Endodermal cell (in vitro differentiated cells): ENCODE results near the gene CHAT. TPM values are rescaled to one million over a fixed set of nuclear protein-coding genes. Genes with fewer than 3 reads are reported as not detected.
"Not testable (repeated sequence)": the region's sequence is repeated elsewhere in the genome, so short reads cannot be mapped to it uniquely, and the experiment has no call there.

Experiments used
- DNase-seq: peaks from one replicate; pipeline ENCODE4 v3.0.0-alpha.2; 2017
- H3K27ac ChIP-seq: 2 replicates; pipeline ENCODE4 v1.5.1; 2013; ENCODE audit warnings: mild to moderate bottlenecking, low read depth, low read length, moderate library complexity
- H3K27me3 ChIP-seq: 2 replicates; pipeline ENCODE4 v1.6.1; 2013; ENCODE audit warnings: mild to moderate bottlenecking, low read length, moderate library complexity; ENCODE audit not compliant: insufficient read depth, control insufficient read depth, poor library complexity, severe bottlenecking
- H3K36me3 ChIP-seq: 2 replicates; pipeline ENCODE4 v1.7.0; 2013; ENCODE audit warnings: mild to moderate bottlenecking, low read length, moderate library complexity; ENCODE audit not compliant: control insufficient read depth, insufficient read depth
- H3K4me1 ChIP-seq: one replicate; pipeline ENCODE4 v1.7.0; 2013; ENCODE audit warnings: low read length; ENCODE audit not compliant: control insufficient read depth, insufficient read depth
- H3K4me3 ChIP-seq: 2 replicates; pipeline ENCODE4 v1.5.1; 2013; ENCODE audit warnings: mild to moderate bottlenecking, low read length, moderate library complexity
- H3K9ac ChIP-seq: 2 replicates; pipeline ENCODE4 v1.6.1; 2013; ENCODE audit warnings: mild to moderate bottlenecking, low read length, moderate library complexity; ENCODE audit not compliant: poor library complexity, severe bottlenecking; ENCODE audit errors: extremely low read depth
- H3K9me3 ChIP-seq: 2 replicates; pipeline ENCODE4 v1.6.1; 2013; ENCODE audit warnings: mild to moderate bottlenecking, low read length, moderate library complexity; ENCODE audit not compliant: control insufficient read depth
- H3K27ac Mint-ChIP-seq: 2 replicates; pipeline ENCODE4 v1.8.0; 2020; ENCODE audit warnings: mixed read lengths
- H3K27me3 Mint-ChIP-seq: 2 replicates; pipeline ENCODE4 v1.8.0; 2021; ENCODE audit warnings: mild to moderate bottlenecking, mixed read lengths; ENCODE audit not compliant: insufficient read depth
- H3K36me3 Mint-ChIP-seq: 2 replicates; pipeline ENCODE4 v1.8.0; 2020; ENCODE audit warnings: low read depth, mixed read lengths
- H3K4me1 Mint-ChIP-seq: 2 replicates; pipeline ENCODE4 v1.8.0; 2020; ENCODE audit warnings: mixed read lengths
- H3K4me3 Mint-ChIP-seq: 2 replicates; pipeline ENCODE4 v1.8.0; 2020; ENCODE audit warnings: mild to moderate bottlenecking, moderate library complexity, mixed read lengths
- H3K9me3 Mint-ChIP-seq: 2 replicates; pipeline ENCODE4 v1.8.0; 2020; ENCODE audit warnings: mild to moderate bottlenecking, mixed read lengths
- WGBS, 2 experiments: methylation state at CpG; one replicate each; pipeline versions ENCODE4 v1.1.5 to v1.1.7; 2013; ENCODE audit warnings: missing lambda C conversion rate in 2 of 2, mixed read lengths in 1 of 2; ENCODE audit not compliant: insufficient coverage in 1 of 2, insufficient read length in 1 of 2; 5-methylcytosine and 5-hydroxymethylcytosine counted together
- total RNA-seq, 2 donors: library from RNA; stranded (reverse); fragmentation: NEBNext Ultra II Directional in 1 of 2; extraction: Animal tissue kit (Norgen Biotek cat#: 25700) in 1 of 2; gene quantifications; 2 replicates in 1 of 2; 3 replicates in 1 of 2; pipeline ENCODE4 v1.2.1, GENCODE V29; 2021
- TF ChIP-seq, protein P1 (sequence below): fragments of 200-600 bp; sonication (generic); conservative IDR thresholded peaks from 2 replicates; pipeline ENCODE4 v1.5.0; 2021; ENCODE audit warnings: antibody characterized with exemption, mild to moderate bottlenecking

CHAT gene
- total RNA-seq, 2 donors from 2014 or later, result not detected

DNA sequence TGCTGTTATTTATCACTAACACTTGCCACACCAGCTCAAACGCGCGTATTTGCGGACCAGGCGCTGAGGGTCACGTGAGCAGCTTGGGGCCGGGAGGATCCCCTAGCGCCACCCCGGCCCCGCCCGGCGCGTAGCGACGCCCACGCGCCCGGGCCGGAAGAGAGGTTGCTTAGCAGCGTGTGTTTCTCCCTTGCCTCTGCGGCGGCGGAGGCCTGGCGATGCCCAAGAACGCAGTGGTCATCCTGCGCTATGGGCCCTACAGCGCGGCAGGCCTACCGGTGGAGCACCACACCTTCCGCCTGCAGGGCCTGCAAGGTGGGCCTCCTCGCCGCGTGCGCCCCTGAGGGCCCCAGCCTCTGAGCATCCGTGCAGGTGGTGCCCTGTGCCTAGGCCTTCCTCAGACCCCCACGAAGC lies 65.7 kb downstream of the CHAT start, which contains the start of gene C10orf53:
Gene C10orf53 (plus strand): TSS at position 172 of the 414 bp plus-strand sequence. CDS start 47 bp downstream, at position 219.
- Mint-ChIP-seq H3K36me3 (no peaks in the 10 kb centered on the region), H3K9me3 (peaks cover 3% of the 10 kb centered on the region), H3K27ac (no peak within 1 kb of the TSS), H3K4me3 (peak within 1 kb of the TSS; percentile 57), H3K27me3 (peaks cover 84% of the 10 kb centered on the region), H3K4me1 (peaks cover 5% of the 10 kb centered on the region)
- H3K4me1 ChIP-seq, result no peaks in the 10 kb centered on the region
- H3K9me3 ChIP-seq, result no peaks in the 10 kb centered on the region
- TF ChIP-seq, protein P1, sequence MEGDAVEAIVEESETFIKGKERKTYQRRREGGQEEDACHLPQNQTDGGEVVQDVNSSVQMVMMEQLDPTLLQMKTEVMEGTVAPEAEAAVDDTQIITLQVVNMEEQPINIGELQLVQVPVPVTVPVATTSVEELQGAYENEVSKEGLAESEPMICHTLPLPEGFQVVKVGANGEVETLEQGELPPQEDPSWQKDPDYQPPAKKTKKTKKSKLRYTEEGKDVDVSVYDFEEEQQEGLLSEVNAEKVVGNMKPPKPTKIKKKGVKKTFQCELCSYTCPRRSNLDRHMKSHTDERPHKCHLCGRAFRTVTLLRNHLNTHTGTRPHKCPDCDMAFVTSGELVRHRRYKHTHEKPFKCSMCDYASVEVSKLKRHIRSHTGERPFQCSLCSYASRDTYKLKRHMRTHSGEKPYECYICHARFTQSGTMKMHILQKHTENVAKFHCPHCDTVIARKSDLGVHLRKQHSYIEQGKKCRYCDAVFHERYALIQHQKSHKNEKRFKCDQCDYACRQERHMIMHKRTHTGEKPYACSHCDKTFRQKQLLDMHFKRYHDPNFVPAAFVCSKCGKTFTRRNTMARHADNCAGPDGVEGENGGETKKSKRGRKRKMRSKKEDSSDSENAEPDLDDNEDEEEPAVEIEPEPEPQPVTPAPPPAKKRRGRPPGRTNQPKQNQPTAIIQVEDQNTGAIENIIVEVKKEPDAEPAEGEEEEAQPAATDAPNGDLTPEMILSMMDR, result no peak
- H3K27me3 ChIP-seq, result peaks cover 59% of the 10 kb centered on the region
- 20 to 22% methylated on average over 3 to 36 of the region's 36 CpGs for WGBS, 2 experiments
- no peak within 1 kb of the TSS for H3K9ac ChIP-seq
- no peak within 1 kb of the TSS for H3K27ac ChIP-seq
- H3K4me3 ChIP-seq, result peak within 1 kb of the TSS; percentile 71
- H3K36me3 ChIP-seq, result no peaks in the 10 kb centered on the region
- DNase-seq, result peak; percentile 91

DNA sequence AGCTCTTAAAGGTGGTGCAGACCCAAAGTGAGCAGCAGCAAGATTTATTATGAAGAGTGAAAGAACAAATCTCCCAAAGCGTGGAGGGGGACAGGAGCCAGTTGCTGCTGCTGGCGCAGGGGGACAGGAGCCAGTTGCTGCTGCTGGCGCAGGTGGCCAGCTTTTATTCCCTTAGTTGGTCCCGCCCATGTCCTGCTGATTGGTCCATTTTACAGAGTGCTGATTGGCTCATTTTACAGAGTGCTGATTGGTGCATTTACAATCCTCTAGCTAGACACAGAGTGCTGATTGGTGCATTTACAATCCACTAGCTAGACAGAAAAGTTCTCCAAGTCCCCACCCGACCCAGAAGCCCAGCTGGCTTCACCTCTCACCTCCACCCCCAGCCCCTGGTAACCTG lies 68.6 kb downstream of the CHAT start:
- H3K4me3 Mint-ChIP-seq, H3K36me3 Mint-ChIP-seq, H3K27ac ChIP-seq, H3K4me1 Mint-ChIP-seq, H3K4me3 ChIP-seq, H3K27ac Mint-ChIP-seq, H3K9ac ChIP-seq, DNase-seq, H3K4me1 ChIP-seq, H3K36me3 ChIP-seq: not testable (repeated sequence)
- peaks cover 22% of the 10 kb centered on the region for H3K9me3 Mint-ChIP-seq
- peaks cover 78% of the 10 kb centered on the region for H3K27me3 Mint-ChIP-seq
- Histone ChIP-seq H3K9me3 (peaks cover 13% of the 10 kb centered on the region), H3K27me3 (peaks cover 29% of the 10 kb centered on the region)
- WGBS, 2 experiments, result 74 to 80% methylated on average over 1 to 5 of the region's 5 CpGs

DNA sequence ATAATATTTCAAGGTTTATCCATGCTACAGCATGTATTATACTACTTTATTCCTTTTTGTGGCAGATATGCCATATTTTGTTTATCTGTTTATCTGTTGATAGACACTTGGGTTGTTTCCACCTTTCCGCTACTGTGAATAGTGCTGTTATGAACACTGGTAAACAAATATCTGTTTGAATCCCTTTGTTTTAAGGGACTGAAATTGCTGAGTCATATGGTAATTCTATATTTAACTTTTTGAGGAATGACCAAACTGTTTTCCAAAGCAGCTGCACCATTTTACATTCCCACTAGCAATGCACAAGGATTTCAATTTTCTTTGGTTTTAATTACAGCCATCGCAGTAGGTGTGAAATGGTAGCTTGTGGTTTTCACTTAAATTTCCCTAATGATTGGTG lies 69.0 kb downstream of the CHAT start:
- peaks cover 29% of the 10 kb centered on the region for H3K27me3 ChIP-seq
- DNase-seq, result no peak
- H3K9me3 ChIP-seq, result peaks cover 13% of the 10 kb centered on the region
- H3K9me3 Mint-ChIP-seq, result peaks cover 26% of the 10 kb centered on the region
- no peak overlapping the region for H3K27ac ChIP-seq
- H3K9ac ChIP-seq, result no peak overlapping the region
- TF ChIP-seq, protein P1, result no peak
- no peaks in the 10 kb centered on the region for H3K36me3 ChIP-seq
- H3K36me3 Mint-ChIP-seq, result no peaks in the 10 kb centered on the region
- H3K4me3 Mint-ChIP-seq, result no peak overlapping the region
- no peak overlapping the region for H3K27ac Mint-ChIP-seq
- H3K4me1 Mint-ChIP-seq, result peaks cover 5% of the 10 kb centered on the region
- no peak overlapping the region for H3K4me3 ChIP-seq
- no peaks in the 10 kb centered on the region for H3K4me1 ChIP-seq
- WGBS, 2 experiments, result 93 to 94% methylated on average over 2 of the region's 2 CpGs
- H3K27me3 Mint-ChIP-seq, result peaks cover 78% of the 10 kb centered on the region

DNA sequence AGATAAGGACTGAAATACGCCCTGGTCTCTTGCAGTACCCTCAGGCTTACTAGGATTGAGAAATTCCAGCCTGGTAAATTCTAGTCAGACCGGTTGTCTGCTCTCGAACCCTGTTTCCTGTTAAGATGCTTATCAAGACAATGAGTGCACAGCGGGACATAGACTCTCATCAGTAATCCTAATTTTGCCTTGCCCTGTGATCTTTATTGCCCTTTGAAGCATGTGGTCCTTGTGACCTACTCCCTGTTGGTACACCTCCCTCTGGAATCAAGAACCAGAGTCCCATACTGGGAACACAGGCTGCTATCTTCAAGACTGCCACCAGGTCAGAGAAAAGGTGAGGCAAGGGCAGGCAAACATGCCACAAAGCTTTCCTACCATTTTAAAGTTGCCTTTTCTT lies 72.8 kb downstream of the CHAT start:
- H3K4me3 ChIP-seq, result no peak overlapping the region
- no peak overlapping the region for H3K4me3 Mint-ChIP-seq
- H3K4me1 Mint-ChIP-seq, result peaks cover 9% of the 10 kb centered on the region
- H3K27ac ChIP-seq, result no peak overlapping the region
- H3K9ac ChIP-seq, result no peak overlapping the region
- DNase-seq, result peak; percentile 48
- 83% methylated on average over 4 of the region's 4 CpGs; no CpG with 5 or more reads in 1 of the 2 experiments for WGBS, 2 experiments
- H3K9me3 ChIP-seq, result peaks cover 13% of the 10 kb centered on the region
- peaks cover 80% of the 10 kb centered on the region for H3K27me3 Mint-ChIP-seq
- TF ChIP-seq, protein P1, result no peak
- H3K4me1 ChIP-seq, result no peaks in the 10 kb centered on the region
- peaks cover 30% of the 10 kb centered on the region for H3K9me3 Mint-ChIP-seq
- no peak overlapping the region for H3K27ac Mint-ChIP-seq
- no peaks in the 10 kb centered on the region for H3K36me3 ChIP-seq
- H3K36me3 Mint-ChIP-seq, result no peaks in the 10 kb centered on the region
- peaks cover 42% of the 10 kb centered on the region for H3K27me3 ChIP-seq
